ENCODE measurements around the gene STUB1. TPM values are rescaled to one million over a fixed set of nuclear protein-coding genes. Genes with fewer than 3 reads are reported as not detected.

The STUB1 gene
- total and polyA plus RNA-seq, 5 donors from 2014 or later, result 63.2 to 142 (median 129) TPM

DNA sequence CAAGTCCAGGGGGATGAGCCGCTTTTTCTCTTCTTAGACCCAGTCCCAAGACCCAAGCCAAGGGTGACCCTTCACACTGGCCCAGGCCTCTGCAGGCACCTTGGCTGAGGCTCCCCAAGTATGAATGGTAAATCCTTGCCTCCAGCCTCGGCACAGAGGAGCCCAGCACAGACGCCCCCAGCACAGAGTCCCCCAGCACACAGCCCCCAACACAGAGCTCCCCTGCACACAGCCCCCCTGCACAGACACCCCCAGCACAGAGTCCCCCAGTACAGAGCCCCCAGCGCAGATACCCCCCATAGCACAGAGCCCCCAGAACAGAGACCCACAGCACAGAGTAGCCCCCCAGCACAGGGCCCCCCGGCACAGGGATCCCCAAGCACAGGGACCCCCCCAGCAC lies 39.6 kb upstream of the STUB1 start:
- H3K27me3 Mint-ChIP-seq, result peaks cover 8% of the 10 kb centered on the region
- ATAC-seq (ENCODE audit: low read depth in 2 of 2), result no peak
- no peak overlapping the region for H3K4me3 ChIP-seq (ENCODE audit: low read depth, low read length)
- peak overlapping the region in 2 of 4 donors; percentile 58 to 62 for H3K4me3 Mint-ChIP-seq
- H3K4me1 ChIP-seq (ENCODE audit: control insufficient read depth, insufficient read depth, low read length, poor library complexity, severe bottlenecking), result peaks cover 29% of the 10 kb centered on the region
- DNase-seq, result no peak
- no peaks in the 10 kb centered on the region for H3K36me3 ChIP-seq (ENCODE audit: control insufficient read depth, insufficient read depth, low read length)
- no peak overlapping the region for H3K27ac ChIP-seq (ENCODE audit: insufficient read depth, low read length, poor library complexity, severe bottlenecking)
- peaks cover 0 to 27% (median 4%) of the 10 kb centered on the region in 4 donors for H3K4me1 Mint-ChIP-seq
- H3K9me3 Mint-ChIP-seq, result peaks cover 0 to 3% (median 0%) of the 10 kb centered on the region in 7 donors
- no peaks in the 10 kb centered on the region for H3K27me3 ChIP-seq (ENCODE audit: control insufficient read depth, insufficient read depth, low read length)
- no peaks in the 10 kb centered on the region for H3K36me3 Mint-ChIP-seq
- H3K27ac Mint-ChIP-seq, result no peak overlapping the region
- H3K9me3 ChIP-seq (ENCODE audit: control insufficient read depth in 2 of 2, low read length in 2 of 2), result peaks cover 0 to 4% of the 10 kb centered on the region in 2 experiments

- H3K4me1 ChIP-seq (ENCODE audit: control insufficient read depth, insufficient read depth, low read length, poor library complexity, severe bottlenecking), result peaks cover 22% of the 10 kb centered on the region
- peaks cover 0 to 2% (median 0%) of the 10 kb centered on the region in 7 donors for H3K9me3 Mint-ChIP-seq
- no peak within 1 kb of the TSS for H3K27ac Mint-ChIP-seq
- H3K27me3 ChIP-seq (ENCODE audit: control insufficient read depth, insufficient read depth, low read length), result no peaks in the 10 kb centered on the region
- peak; percentile 51 to 72 (median 58) for DNase-seq
- peak within 1 kb of the TSS in 3 of 4 donors; percentile 59 to 82 (median 76) for H3K4me3 Mint-ChIP-seq
- H3K4me3 ChIP-seq (ENCODE audit: low read depth, low read length), result no peak within 1 kb of the TSS
- no peaks in the 10 kb centered on the region for H3K36me3 Mint-ChIP-seq
- peaks cover 4% of the 10 kb centered on the region for H3K27me3 Mint-ChIP-seq
- no peaks in the 10 kb centered on the region for H3K36me3 ChIP-seq (ENCODE audit: control insufficient read depth, insufficient read depth, low read length)
- peaks cover 0 to 24% (median 2%) of the 10 kb centered on the region in 4 donors for H3K4me1 Mint-ChIP-seq
- H3K27ac ChIP-seq (ENCODE audit: insufficient read depth, low read length, poor library complexity, severe bottlenecking), result peak within 1 kb of the TSS; percentile 14
- H3K9me3 ChIP-seq (ENCODE audit: control insufficient read depth in 2 of 2, low read length in 2 of 2), result peaks cover 0 to 4% of the 10 kb centered on the region in 2 experiments
- peak; percentile 13 to 22 for ATAC-seq (ENCODE audit: low read depth in 2 of 2)
These were observed 38.7 kb upstream of the STUB1 start, which contains the start of gene MCRIP2 for GRCh38 chr16:641326-642188. TSS of gene MCRIP2 (plus strand) at chr16:641828. CDS start at chr16:641992, 164 bp downstream.

DNA sequence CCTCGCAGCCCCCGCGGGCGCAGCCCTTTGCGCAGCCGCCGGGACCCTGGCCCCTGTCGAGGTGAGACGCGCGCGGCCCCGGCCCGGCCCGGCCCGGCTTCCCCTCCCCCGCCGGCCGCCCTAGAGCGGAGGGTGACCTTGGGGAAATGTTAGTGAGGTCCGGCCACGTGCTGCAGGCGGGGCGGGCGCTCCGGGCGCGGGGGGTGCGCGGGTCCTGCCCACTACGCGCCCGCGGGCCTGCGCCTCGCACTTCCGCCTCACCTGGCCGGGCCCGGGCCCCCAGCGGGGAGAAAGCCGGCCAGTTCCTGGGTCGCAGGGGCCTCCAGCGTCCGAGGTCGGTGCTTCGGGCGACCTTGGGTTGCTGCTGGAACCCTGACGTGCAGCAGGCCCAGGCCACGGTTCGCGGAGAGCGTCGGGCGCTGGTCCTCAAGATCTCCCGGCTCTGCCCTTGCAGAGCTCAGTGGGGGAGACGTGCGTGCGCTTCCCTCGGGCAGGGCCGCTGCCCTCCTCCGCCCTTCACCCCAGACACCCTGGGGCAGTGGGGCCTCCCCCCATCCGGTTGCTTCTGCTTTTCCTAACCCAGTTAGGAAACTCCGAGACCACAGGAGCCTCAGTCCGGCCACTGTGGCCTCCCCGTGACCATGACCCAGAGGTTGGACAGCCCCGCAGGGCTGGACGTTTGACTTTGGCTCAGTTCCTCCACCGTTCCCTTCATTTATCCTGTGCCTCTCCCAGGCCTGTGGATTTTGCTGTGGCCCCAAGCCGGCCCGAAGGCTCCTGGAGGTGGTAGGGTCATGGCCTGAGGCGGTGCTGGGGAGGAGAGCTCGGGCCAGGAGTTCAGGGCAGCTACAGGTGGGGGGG lies 37.8 kb upstream of the STUB1 start:
- H3K27ac Mint-ChIP-seq, result no peak overlapping the region
- no peaks in the 10 kb centered on the region for H3K27me3 ChIP-seq (ENCODE audit: control insufficient read depth, insufficient read depth, low read length)

DNA sequence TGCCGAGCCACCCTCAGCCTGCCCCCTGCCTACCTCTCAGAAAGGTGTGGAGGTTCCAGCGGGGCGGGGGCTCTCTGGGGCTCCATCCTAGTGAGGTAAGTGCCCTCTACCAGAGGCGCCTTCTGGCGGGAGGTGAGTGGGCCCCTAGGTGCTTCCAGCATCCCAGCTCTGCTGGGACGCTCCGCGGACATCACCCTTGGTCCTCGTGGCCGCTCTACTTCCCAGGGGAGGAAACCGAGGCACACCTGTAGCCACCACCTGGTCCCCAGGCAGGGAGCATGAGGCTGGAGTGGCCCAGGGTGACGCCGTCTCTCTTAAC lies 37.2 kb upstream of the STUB1 start:
- no peak for DNase-seq
- Mint-ChIP-seq H3K27me3 (no peaks in the 10 kb centered on the region), H3K4me1 (peaks cover 0 to 23% (median under 1%) of the 10 kb centered on the region in 4 donors), H3K27ac (no peak overlapping the region), H3K4me3 (peak overlapping the region; percentile 59 to 82 (median 78)), H3K9me3 (no peaks in the 10 kb centered on the region), H3K36me3 (no peaks in the 10 kb centered on the region)
- no peak overlapping the region for H3K4me3 ChIP-seq (ENCODE audit: low read depth, low read length)
- peaks cover 26% of the 10 kb centered on the region for H3K4me1 ChIP-seq (ENCODE audit: control insufficient read depth, insufficient read depth, low read length, poor library complexity, severe bottlenecking)
- H3K9me3 ChIP-seq (ENCODE audit: control insufficient read depth in 2 of 2, low read length in 2 of 2), result no peaks in the 10 kb centered on the region
- no peak for ATAC-seq (ENCODE audit: low read depth in 2 of 2)
- H3K27ac ChIP-seq (ENCODE audit: insufficient read depth, low read length, poor library complexity, severe bottlenecking), result no peak overlapping the region
- no peaks in the 10 kb centered on the region for H3K36me3 ChIP-seq (ENCODE audit: control insufficient read depth, insufficient read depth, low read length)
- no peaks in the 10 kb centered on the region for H3K27me3 ChIP-seq (ENCODE audit: control insufficient read depth, insufficient read depth, low read length)

More for the DNA sequence above, 37.8 kb upstream of the STUB1 start:
- H3K4me1 Mint-ChIP-seq, result peaks cover 0 to 21% (median 0%) of the 10 kb centered on the region in 4 donors
- H3K9me3 ChIP-seq (ENCODE audit: control insufficient read depth in 2 of 2, low read length in 2 of 2), result peaks cover 0 to 2% of the 10 kb centered on the region in 2 experiments
- no peak overlapping the region for H3K27ac ChIP-seq (ENCODE audit: insufficient read depth, low read length, poor library complexity, severe bottlenecking)
- H3K4me1 ChIP-seq (ENCODE audit: control insufficient read depth, insufficient read depth, low read length, poor library complexity, severe bottlenecking), result peaks cover 21% of the 10 kb centered on the region
- peak overlapping the region in 3 of 4 donors; percentile 59 to 82 (median 76) for H3K4me3 Mint-ChIP-seq
- DNase-seq (peak; percentile 19 to 46 (median 25)), ATAC-seq (ENCODE audit: low read depth in 2 of 2) (peak; percentile 22 to 31)
- no peaks in the 10 kb centered on the region for H3K36me3 Mint-ChIP-seq
- no peak overlapping the region for H3K4me3 ChIP-seq (ENCODE audit: low read depth, low read length)
- no peaks in the 10 kb centered on the region for H3K27me3 Mint-ChIP-seq
- no peaks in the 10 kb centered on the region for H3K36me3 ChIP-seq (ENCODE audit: control insufficient read depth, insufficient read depth, low read length)
- H3K9me3 Mint-ChIP-seq, result no peaks in the 10 kb centered on the region

GRCh38 chr16:644556-644955 lies 35.7 kb upstream of the STUB1 start:
- Histone ChIP-seq H3K27me3 (ENCODE audit: control insufficient read depth, insufficient read depth, low read length) (no peaks in the 10 kb centered on the region), H3K4me3 (ENCODE audit: low read depth, low read length) (no peak overlapping the region), H3K9me3 (ENCODE audit: control insufficient read depth in 2 of 2, low read length in 2 of 2) (no peaks in the 10 kb centered on the region), H3K27ac (ENCODE audit: insufficient read depth, low read length, poor library complexity, severe bottlenecking) (no peak overlapping the region), H3K36me3 (ENCODE audit: control insufficient read depth, insufficient read depth, low read length) (no peaks in the 10 kb centered on the region), H3K4me1 (ENCODE audit: control insufficient read depth, insufficient read depth, low read length, poor library complexity, severe bottlenecking) (peaks cover 38% of the 10 kb centered on the region)
- H3K4me3 Mint-ChIP-seq, result peak overlapping the region; percentile 52 to 80 (median 74)
- DNase-seq (no peak), ATAC-seq (ENCODE audit: low read depth in 2 of 2) (no peak)
- no peaks in the 10 kb centered on the region for H3K9me3 Mint-ChIP-seq
- H3K4me1 Mint-ChIP-seq, result peaks cover 0 to 29% (median 3%) of the 10 kb centered on the region in 4 donors
- H3K36me3 Mint-ChIP-seq, result no peaks in the 10 kb centered on the region
- peak overlapping the region in 1 of 3 donors; percentile 48 for H3K27ac Mint-ChIP-seq
- no peaks in the 10 kb centered on the region for H3K27me3 Mint-ChIP-seq

DNA sequence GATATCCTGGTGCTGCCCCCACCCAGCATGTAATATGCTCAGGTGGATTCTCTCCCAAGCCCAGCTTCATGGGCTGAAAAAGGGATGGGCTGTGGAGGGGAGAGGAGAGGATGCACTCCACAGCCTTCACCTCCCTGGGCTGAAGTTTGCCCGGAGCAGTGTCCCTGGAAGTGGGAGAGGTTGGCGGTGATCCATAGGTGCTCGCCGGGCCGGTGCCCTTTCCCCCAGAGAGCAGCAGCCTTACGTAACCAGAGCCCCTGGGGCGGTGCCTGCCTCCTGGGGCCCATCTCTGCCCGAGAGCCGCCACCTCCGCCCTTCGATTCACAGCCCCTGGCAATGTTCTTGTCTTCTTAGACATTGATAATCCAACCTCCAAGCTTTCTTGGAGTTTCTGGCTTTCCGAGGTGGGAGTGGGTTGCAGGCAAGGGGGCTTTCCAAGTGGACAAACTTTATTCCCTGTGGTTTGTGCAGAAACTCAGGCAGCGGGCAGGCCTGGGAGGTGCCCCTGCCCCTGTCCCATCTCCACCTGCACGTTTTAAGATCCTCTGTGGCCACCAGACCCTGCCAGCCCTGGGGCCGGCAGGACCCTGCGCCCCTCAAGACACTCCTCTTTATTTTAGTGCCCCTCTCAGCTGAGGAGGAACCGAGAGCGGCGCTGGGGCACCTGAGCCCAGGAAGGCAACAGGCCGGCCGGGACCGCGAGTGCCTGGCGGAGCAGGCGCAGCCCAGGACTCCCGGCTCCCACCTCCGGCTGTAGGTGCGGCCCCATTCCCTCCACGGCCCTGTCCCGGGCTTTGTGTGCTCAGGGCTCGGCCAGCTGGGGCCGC lies 34.1 kb upstream of the STUB1 start:
- H3K27ac ChIP-seq (ENCODE audit: insufficient read depth, low read length, poor library complexity, severe bottlenecking), result no peak overlapping the region
- Mint-ChIP-seq H3K4me3 (peak overlapping the region in 2 of 4 donors; percentile 68 to 80), H3K36me3 (no peaks in the 10 kb centered on the region), H3K27me3 (no peaks in the 10 kb centered on the region), H3K4me1 (peaks cover 0 to 35% (median 3%) of the 10 kb centered on the region in 4 donors), H3K27ac (no peak overlapping the region), H3K9me3 (no peaks in the 10 kb centered on the region)
- ATAC-seq (ENCODE audit: low read depth in 2 of 2) (no peak), DNase-seq (no peak)
- H3K9me3 ChIP-seq (ENCODE audit: control insufficient read depth in 2 of 2, low read length in 2 of 2), result no peaks in the 10 kb centered on the region
- no peaks in the 10 kb centered on the region for H3K27me3 ChIP-seq (ENCODE audit: control insufficient read depth, insufficient read depth, low read length)
- no peak overlapping the region for H3K4me3 ChIP-seq (ENCODE audit: low read depth, low read length)
- no peaks in the 10 kb centered on the region for H3K36me3 ChIP-seq (ENCODE audit: control insufficient read depth, insufficient read depth, low read length)
- H3K4me1 ChIP-seq (ENCODE audit: control insufficient read depth, insufficient read depth, low read length, poor library complexity, severe bottlenecking), result peaks cover 42% of the 10 kb centered on the region

DNA sequence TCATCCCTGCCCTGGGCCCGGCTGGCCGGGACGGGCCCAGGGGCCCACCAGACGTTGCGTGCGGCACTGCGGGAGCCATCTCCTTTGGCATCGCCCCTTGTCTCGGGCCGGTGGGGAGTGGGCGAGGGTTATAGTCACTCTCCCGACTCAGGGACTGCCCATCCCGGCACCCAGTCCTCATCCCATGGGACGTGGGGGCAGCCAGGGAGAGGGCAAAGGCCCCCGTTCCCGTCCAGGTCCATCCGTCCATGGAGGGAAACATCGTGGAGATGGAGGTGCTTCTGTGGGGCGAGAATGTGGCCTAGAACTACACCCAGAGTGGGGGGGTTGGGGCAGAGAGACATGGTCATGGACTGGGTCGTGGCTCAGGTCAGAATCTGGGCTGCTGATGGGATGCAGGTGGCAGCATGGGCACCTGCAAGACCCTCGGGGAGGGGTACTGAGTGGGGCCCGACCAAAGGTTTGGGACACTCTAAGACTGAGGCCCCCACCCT lies 33.5 kb upstream of the STUB1 start:
- no peak for DNase-seq
- Histone ChIP-seq H3K36me3 (ENCODE audit: control insufficient read depth, insufficient read depth, low read length) (no peaks in the 10 kb centered on the region), H3K4me1 (ENCODE audit: control insufficient read depth, insufficient read depth, low read length, poor library complexity, severe bottlenecking) (peaks cover 35% of the 10 kb centered on the region), H3K9me3 (ENCODE audit: control insufficient read depth in 2 of 2, low read length in 2 of 2) (no peaks in the 10 kb centered on the region), H3K4me3 (ENCODE audit: low read depth, low read length) (no peak overlapping the region), H3K27ac (ENCODE audit: insufficient read depth, low read length, poor library complexity, severe bottlenecking) (no peak overlapping the region), H3K27me3 (ENCODE audit: control insufficient read depth, insufficient read depth, low read length) (no peaks in the 10 kb centered on the region)
- Mint-ChIP-seq H3K4me3 (peak overlapping the region in 2 of 4 donors; percentile 16 to 65), H3K9me3 (no peaks in the 10 kb centered on the region), H3K27ac (no peak overlapping the region), H3K27me3 (no peaks in the 10 kb centered on the region), H3K36me3 (no peaks in the 10 kb centered on the region), H3K4me1 (peaks cover 0 to 35% (median 3%) of the 10 kb centered on the region in 4 donors)
- no peak for ATAC-seq (ENCODE audit: low read depth in 2 of 2)

Measured in CD4-positive, CD25-positive, alpha-beta regulatory T cell (primary cell).